H1 (cell line): Measurements from ENCODE around the gene NCF2. TPM values are rescaled to one million over a fixed set of nuclear protein-coding genes. Genes with fewer than 3 reads are reported as not detected.

Source experiments
- EP300 ChIP-seq, 2 experiments: IDR thresholded peaks; 1 replicate in 1 of 2; 2 replicates in 1 of 2; pipeline ENCODE4 v1.6.1; 2011 to 2012; ENCODE audit warnings: low read depth in 2 of 2, low read length in 2 of 2, mild to moderate bottlenecking in 2 of 2, borderline replicate concordance in 1 of 2, inconsistent platforms in 1 of 2, moderate library complexity in 1 of 2
- SIX5 ChIP-seq: IDR thresholded peaks from 2 replicates; pipeline ENCODE4 v1.6.1; 2011; ENCODE audit warnings: mild to moderate bottlenecking, low read depth, low read length
- polyA plus RNA-seq, 7 experiments: library from polyadenylated mRNA; depleted of rRNA in 3 of 7; stranded (reverse) in 5 of 7; unstranded in 2 of 7; fragments of >200 nt in 5 of 7; fragments of 200-250 nt in 2 of 7; gene quantifications; 1 replicate in 5 of 7; 2 replicates in 1 of 7; 4 replicates in 1 of 7; pipeline versions ENCODE4 v1.2.1 to v1.2.3, GENCODE V29; 2011 to 2013; ENCODE audit warnings: missing spikeins in 2 of 7, mixed read lengths in 2 of 7
- total RNA-seq: library from RNA; stranded (reverse); fragmentation: NEBNext Ultra II Directional; extraction: Animal tissue kit (Norgen Biotek cat#: 25700); gene quantifications from 2 replicates; pipeline ENCODE4 v1.2.1, GENCODE V29; 2021

NCF2 gene
- total and polyA plus RNA-seq, 2 of the 8 experiments (the other 6 are each of a cell fraction or from before 2014, with no cell fraction given) = not detected

DNA sequence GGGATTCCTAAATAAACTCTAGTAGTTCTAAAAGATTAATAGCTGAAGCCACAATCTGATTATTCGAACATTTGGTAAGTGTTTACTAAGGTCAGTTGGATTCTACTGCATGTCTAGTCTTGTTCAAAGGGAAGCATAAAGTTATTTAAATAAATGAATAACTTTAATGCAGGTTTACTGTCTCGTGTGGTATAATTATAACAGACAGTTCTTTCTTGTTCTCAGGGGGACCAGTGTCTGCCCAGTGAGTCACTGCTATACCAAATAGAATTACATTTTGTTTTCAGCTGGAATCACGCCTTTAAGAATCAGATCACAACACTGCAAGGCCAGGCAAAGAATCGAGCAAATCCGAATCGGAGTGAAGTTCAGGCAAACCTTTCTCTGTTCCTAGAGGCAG lies 72.9 kb downstream of the NCF2 start (continued):
- TF ChIP-seq SIX5 (no peak), EP300 (IDR thresholded peaks at IDR 0.05; ENCODE audit: borderline replicate concordance in 1 of 2, low read depth in 2 of 2, low read length in 2 of 2) (no peak)
